Measurements from ENCODE around the gene SLC43A2. TPM values are rescaled to one million over a fixed set of nuclear protein-coding genes. Genes with fewer than 3 reads are reported as not detected.

The SLC43A2 gene
- total RNA-seq, 4 donors from 2014 or later, result 3.7 to 98.9 (median 12.3) TPM

DNA sequence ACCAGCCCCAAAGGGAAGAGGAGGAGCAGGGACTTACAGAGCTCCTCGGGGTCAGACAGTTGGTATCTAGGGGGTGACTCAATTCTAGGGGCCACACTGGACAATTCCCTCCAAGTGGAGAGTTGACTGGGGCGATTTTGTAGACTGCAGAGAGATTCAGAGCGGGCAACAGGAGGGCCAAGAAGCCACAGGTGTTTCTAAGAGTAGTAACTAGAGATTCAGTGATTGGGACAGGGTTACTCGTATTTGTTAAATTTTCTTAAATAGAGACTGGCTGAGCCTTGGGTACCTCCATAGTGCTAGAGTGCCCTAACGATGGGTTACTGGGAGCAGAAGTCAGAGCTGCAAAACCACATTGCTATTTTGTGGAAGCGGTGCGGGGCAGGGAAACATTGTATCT, 109.0 kb downstream of the SLC43A2 start:
- Histone ChIP-seq H3K36me3 (peaks cover 0 to 5% (median 0%) of the 10 kb centered on the region in 4 donors), H3K4me1 (peaks cover 11 to 24% (median 16%) of the 10 kb centered on the region in 4 donors), H3K27me3 (no peaks in the 10 kb centered on the region), H3K27ac (no peak overlapping the region), H3K9me3 (no peaks in the 10 kb centered on the region), H3K4me3 (no peak overlapping the region)
- 73 to 83% methylated on average over 2 to 7 of the region's 7 CpGs for WGBS, 2 donors (ENCODE audit: low coverage in 1 of 2)
- DNase-seq, result no peak
- TF ChIP-seq POLR2A (IDR thresholded peaks at IDR 0.05) (no peak), EP300 (IDR thresholded peaks at IDR 0.05; ENCODE audit: low read depth) (no peak), POLR2AphosphoS5 (IDR thresholded peaks at IDR 0.05) (no peak)
- TF ChIP-seq, protein P1, sequence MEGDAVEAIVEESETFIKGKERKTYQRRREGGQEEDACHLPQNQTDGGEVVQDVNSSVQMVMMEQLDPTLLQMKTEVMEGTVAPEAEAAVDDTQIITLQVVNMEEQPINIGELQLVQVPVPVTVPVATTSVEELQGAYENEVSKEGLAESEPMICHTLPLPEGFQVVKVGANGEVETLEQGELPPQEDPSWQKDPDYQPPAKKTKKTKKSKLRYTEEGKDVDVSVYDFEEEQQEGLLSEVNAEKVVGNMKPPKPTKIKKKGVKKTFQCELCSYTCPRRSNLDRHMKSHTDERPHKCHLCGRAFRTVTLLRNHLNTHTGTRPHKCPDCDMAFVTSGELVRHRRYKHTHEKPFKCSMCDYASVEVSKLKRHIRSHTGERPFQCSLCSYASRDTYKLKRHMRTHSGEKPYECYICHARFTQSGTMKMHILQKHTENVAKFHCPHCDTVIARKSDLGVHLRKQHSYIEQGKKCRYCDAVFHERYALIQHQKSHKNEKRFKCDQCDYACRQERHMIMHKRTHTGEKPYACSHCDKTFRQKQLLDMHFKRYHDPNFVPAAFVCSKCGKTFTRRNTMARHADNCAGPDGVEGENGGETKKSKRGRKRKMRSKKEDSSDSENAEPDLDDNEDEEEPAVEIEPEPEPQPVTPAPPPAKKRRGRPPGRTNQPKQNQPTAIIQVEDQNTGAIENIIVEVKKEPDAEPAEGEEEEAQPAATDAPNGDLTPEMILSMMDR (IDR thresholded peaks at IDR 0.05), result no peak
- in situ Hi-C loops (cut with MboI; ENCODE audit: low pct_ligation_motif_present in 1 of 4, low pct_unique_long_range_greater_than_20kb in 1 of 4, low sequenced_read_pairs in 3 of 4), result loop anchor here (10.0 to 25.0 kb wide), 4 partner anchors 132 to 257 kb away; partner anchors contain the start of genes BHLHA9 (in 3 of the 4) and TRARG1 (in 1 of the 4)
- intact Hi-C loops (cut with DNase I; ENCODE audit: low total_unique reads), result loop anchor here (5.0 to 10.0 kb wide), 2 partner anchors 155 to 257 kb away; no protein-coding TSS in a partner anchor

Small RNA genes within 50 kb of the gene (small RNA-seq; reads per million reads assigned to genes)
- 0 reads per million in 4 donors for gene RN7SL105P

Other genes starting within 250 kb of the SLC43A2 start
- gene YWHAE, start 228.6 kb downstream of the SLC43A2 start, total RNA-seq, result 1,000 to 10,000 TPM in 1 of 4 donors, 100 to 1,000 TPM in 3; 158 to 2,397 (median 594) TPM
- gene CRK, start 172.6 kb downstream of the SLC43A2 start, total RNA-seq, result 10 to 100 TPM; 33.4 to 95.3 (median 63.4) TPM
- 100 to 1,000 TPM; 163 to 456 (median 219) TPM for gene MYO1C, start 136.1 kb downstream of the SLC43A2 start, total RNA-seq
- gene INPP5K, start 112.2 kb downstream of the SLC43A2 start, total RNA-seq, result 100 to 1,000 TPM in 1 of 4 donors, 10 to 100 TPM in 3; 10.9 to 114 (median 81.9) TPM
- 10 to 100 TPM; 15.3 to 50.2 (median 32.7) TPM for gene PITPNA, start 66.0 kb downstream of the SLC43A2 start, total RNA-seq
- 10 to 100 TPM; 11.2 to 63.2 (median 16.3) TPM for gene SCARF1, start 16.9 kb upstream of the SLC43A2 start, total RNA-seq
- 100 to 1,000 TPM in 2 of 4 donors, 10 to 100 TPM in 2; 59.3 to 185 (median 108) TPM for gene RILP, start 21.0 kb upstream of the SLC43A2 start, total RNA-seq
- gene PRPF8, start 56.0 kb upstream of the SLC43A2 start, total RNA-seq, result 100 to 1,000 TPM; 155 to 410 (median 169) TPM
- 10 to 100 TPM; 21.6 to 48.6 (median 31.5) TPM for gene TLCD2, start 81.5 kb upstream of the SLC43A2 start, total RNA-seq
- gene WDR81, start 95.9 kb upstream of the SLC43A2 start, total RNA-seq, result 10 to 100 TPM; 26.1 to 73.7 (median 35.7) TPM
- gene SERPINF2, start 114.0 kb upstream of the SLC43A2 start, total RNA-seq, result 10 to 100 TPM in 1 of 4 donors, 1 to 10 TPM in 2, not detected in 1; 3.2 to 10.5 (median 3.4) TPM
- gene SERPINF1, start 133.2 kb upstream of the SLC43A2 start, total RNA-seq, result 100 to 1,000 TPM in 3 of 4 donors, 10 to 100 TPM in 1; 88.3 to 340 (median 114) TPM
- gene SMYD4, start 201.1 kb upstream of the SLC43A2 start, total RNA-seq, result 10 to 100 TPM in 2 of 4 donors, 1 to 10 TPM in 2; 4.1 to 14.8 (median 9.0) TPM
- gene RPA1, start 201.2 kb upstream of the SLC43A2 start, total RNA-seq, result 100 to 1,000 TPM in 1 of 4 donors, 10 to 100 TPM in 2, 1 to 10 TPM in 1; 6.4 to 160 (median 23.9) TPM

Measured in transverse colon (tissue), 4 donors.